Astrocyte of the hippocampus (primary cell): ENCODE data around the gene ALS2CL.
A peak's percentile ranks its signal among the peaks of the same experiment; 100 is the strongest.
"Not testable (repeated sequence)": the region's sequence is repeated elsewhere in the genome, so short reads cannot be mapped to it uniquely, and the experiment has no call there.

Source experiments
- DNase-seq: peaks from one replicate; pipeline ENCODE4 v3.0.0; 2011; ENCODE audit warnings: low read depth, low spot score

Gene ALS2CL, protein sequence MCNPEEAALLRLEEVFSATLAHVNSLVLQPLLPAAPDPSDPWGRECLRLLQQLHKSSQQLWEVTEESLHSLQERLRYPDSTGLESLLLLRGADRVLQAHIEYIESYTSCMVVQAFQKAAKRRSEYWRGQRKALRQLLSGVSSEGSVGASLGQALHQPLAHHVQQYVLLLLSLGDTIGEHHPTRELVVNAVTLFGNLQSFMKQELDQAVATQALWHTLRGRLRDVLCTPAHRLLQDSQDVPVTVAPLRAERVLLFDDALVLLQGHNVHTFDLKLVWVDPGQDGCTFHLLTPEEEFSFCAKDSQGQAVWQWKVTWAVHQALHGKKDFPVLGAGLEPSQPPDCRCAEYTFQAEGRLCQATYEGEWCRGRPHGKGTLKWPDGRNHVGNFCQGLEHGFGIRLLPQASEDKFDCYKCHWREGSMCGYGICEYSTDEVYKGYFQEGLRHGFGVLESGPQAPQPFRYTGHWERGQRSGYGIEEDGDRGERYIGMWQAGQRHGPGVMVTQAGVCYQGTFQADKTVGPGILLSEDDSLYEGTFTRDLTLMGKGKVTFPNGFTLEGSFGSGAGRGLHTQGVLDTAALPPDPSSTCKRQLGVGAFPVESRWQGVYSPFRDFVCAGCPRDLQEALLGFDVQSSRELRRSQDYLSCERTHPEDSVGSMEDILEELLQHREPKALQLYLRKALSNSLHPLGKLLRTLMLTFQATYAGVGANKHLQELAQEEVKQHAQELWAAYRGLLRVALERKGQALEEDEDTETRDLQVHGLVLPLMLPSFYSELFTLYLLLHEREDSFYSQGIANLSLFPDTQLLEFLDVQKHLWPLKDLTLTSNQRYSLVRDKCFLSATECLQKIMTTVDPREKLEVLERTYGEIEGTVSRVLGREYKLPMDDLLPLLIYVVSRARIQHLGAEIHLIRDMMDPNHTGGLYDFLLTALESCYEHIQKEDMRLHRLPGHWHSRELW

DNA sequence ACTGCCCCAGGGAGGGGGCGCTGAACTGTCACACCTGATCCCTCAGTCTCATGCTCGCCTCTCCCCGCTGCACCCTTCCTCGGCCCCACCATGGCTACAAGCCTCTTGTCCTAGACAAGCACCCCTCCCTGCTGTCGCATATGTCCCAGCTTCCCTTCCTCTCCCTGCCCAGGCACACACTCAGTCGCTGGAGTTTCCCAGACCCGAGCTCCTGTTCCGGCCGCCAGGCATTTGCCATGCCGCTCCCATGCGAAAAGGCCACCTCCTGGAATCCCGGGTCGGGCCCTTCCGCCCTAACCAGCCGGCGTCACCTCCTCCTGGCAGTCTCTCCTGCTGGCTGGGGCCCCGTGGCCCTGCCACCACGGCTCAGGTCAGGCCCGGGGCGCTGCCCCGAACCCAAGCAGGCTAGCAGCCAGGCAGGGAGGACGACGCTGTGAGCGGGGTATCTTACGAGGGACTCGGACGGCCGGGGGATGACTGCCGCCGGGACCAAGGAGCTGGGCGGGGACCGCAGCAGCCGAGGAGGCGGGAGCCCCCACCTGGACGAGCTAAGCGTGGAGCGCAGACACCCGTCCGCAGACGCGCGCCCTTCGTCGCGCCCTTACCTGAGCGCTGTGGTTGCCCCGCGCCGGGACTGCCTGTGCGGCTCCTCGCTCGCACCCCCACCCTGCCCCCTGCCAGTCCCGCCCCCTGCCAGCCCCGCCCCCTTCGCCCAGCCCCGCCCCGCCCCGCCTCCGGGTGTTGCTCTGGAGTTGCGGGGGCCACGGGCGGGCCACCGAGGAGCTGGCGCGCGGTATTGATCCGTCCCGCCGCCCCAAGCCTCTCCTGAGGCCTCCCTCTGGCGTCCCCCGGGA, at the start of gene ALS2CL:
TSS of gene ALS2CL (minus strand) at position 642 of the 854 bp plus-strand sequence. CDS start 4,239 bp downstream, outside the sequence.
- peak; percentile 53 for DNase-seq

- DNase-seq = no peak
These were observed 49.6 kb upstream of the ALS2CL start for GRCh38 chr3:46742992-46743585.

DNA sequence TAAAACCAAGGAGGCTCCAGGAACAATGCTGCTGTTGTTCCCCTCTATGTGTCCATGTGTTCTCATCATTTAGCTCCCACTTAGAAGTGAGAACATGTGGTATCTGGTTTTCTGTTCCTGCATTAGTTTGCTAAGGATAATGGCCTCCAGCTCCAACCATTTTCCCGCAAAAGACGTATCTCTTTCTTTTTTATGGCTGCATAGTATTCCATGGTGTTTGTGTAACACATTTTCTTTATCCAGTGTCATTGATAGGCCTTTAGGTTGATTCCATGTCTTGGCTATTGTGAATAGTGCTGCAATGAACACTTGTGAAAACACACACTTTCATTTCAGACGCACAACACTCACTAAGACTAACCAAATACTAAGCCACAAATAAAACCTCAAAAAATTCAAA, 46.1 kb upstream of the ALS2CL start:
- not testable (repeated sequence) for DNase-seq

DNA sequence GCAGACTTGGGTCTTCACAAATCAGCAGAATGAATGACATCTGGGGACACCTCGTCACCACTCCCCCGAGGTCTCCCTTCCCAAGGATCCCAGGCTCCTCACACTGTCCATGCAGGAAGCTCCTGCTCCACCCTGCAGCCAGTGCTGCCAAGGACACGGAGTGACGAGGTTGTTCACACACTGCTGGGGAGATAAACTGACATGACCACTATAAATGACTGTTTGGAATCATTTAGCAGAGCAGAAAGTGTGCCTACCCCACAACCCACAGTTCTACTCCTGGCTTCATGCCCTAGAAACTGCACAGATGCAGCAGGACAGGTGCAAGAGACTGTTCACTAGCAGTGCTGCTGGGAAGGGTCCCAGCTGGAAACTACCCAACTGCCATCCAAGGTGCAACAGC, 43.9 kb upstream of the ALS2CL start:
- no peak for DNase-seq

DNA sequence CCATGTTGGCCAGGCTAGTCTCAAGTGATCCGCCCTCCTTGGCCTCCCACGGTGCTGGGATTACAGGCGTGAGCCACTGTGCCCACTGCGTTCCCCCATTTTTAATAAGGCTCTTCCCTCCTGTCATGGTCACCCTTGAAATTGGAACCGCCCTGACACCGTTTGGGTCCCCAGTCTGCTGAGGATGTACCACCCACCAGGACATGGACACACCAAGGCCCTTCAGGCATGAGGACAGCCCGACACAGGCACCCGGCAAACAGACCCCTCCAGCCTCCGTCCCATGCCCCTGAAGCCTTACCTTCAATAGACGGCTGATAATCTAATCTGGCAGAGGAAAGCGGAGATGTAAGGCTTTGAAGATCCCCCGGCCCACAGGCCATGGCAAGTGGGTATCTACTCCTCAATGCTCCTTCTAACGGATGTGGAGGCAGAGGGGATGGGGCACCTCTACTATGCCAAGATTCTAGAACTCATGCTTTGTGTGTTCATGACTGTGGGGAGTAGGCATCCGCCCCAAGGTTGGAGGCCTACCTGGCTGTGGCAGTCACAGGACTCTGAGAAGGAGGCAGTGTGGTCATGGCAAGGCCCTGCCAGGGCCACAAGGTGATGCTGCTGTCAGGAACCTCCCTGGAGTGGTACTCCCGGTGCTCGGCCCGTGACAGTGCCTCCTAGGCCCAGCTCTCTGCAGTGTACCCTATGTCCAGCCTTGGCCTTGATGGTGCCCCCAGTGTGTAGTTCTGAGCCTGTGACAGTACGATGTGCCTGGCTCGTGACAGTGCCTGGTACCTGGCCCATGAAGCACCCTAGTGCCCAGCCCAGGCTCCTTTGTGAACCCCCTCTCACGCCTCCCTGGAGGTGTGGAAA, 42.8 kb upstream of the ALS2CL start:
- no peak for DNase-seq

- no peak for DNase-seq
These were observed 41.3 kb upstream of the ALS2CL start for GRCh38 chr3:46734773-46735172.

- DNase-seq = no peak
These were observed 39.7 kb upstream of the ALS2CL start for GRCh38 chr3:46733026-46733800.

DNA sequence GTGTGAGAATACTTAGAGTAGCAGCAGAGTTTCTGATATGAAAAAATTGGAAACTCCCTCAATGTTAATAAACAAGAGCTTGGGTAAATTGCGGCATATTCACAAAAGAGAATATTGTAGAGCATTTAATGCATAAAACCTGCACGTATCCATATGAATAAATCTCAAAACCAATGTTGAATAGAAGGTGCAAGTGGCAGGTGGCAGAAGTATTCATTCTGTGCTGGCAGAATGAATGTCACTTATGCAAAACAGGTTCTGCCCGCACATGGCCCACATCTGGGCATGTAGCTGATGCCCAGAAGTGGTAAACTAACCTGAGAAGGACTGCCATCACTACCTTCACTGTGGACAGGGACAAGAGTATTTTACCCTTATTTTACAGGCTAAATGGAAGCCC, 38.3 kb upstream of the ALS2CL start:
- no peak for DNase-seq

GRCh38 chr3:46730819-46731218, 37.3 kb upstream of the ALS2CL start:
- DNase-seq = no peak

DNA sequence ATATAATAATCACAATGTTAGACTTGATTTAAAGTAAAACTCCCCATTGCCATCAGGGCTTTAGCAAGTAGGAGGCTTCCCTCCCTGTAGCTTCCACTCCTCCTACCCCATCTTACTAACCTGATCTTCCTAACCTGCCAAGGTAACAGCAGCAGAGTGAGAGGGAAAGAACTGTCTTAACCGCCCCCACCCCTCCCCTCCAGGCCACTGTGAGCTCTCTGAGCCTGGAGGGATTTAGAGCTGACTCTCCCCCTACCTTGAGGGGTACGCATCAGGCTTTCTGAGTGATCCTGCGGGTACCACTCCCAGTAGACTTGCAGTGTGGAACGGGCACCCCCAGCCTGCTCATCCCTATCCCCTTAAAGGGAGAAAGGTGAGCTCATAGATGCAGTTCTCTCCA, 35.6 kb upstream of the ALS2CL start:
- no peak for DNase-seq

DNA sequence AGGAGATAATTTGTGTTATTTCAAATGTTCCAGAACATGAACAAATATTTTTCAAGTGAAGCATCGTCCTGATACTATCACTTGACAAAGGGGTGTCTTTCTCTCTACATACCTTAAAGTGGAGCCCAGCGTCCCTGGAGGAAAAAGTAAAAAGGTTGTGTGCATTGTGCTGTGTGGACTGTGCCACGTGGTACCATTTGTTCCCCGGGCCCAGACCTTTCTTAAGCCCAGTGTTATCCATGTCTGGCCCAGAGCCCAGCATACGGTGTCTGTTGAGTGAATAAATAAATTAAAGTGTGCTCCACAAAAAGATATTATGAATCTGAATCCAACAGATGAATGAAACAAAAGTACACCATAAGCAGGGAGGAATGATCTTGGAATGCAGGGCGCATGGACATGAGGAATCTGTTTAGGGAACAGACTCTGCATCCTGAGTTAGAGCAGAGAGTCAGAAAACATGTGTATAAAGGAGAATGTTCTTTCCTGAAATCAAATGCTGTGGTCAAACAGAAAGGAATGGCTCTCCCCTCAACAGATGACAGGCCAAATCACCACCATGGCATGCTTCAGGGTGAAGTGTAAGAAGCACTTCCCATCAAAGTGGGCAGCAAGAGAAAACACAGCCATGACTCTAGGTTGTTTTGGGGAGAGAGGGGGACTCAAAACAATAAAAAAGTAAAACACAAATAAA, 32.3 kb upstream of the ALS2CL start:
- DNase-seq = peak; percentile 69

DNA sequence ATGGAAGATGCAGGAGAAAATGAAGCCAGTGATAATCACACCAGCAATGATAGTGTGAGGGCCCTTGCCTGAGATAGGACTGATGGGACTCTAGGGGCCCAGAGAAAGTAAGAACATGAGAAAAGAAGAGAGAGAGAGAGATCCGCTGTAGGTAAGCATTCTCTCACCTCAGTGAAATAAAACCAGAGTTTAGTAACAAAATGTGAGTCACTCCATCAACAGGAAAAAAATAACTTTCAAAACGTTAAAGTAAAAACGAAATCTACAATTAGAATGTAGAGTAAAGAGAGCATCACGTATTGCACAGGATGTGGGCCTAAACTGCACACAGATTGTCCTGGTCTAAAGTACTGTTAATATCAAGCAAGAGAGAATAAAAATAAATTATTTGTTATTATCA, 30.9 kb upstream of the ALS2CL start:
- DNase-seq = no peak

DNA sequence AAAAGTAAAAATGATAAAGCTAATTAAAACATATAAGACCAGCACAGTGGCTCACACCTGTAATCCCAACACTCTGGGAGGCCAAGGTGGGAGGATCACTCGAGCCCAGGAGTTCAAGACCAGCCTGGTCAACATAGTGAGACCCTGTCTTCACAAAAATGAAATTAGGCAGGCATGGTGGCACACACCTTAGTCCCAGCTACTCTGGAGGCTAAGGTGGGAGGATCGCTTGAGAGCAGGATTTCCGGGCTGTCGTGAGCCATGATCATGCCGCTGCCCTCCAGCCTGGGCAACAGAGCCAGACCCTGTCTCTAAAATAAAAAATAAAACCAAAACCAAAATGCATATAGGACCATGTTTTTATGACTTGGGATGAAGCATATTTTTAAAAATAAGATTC, 29.0 kb upstream of the ALS2CL start:
- no peak for DNase-seq

DNA sequence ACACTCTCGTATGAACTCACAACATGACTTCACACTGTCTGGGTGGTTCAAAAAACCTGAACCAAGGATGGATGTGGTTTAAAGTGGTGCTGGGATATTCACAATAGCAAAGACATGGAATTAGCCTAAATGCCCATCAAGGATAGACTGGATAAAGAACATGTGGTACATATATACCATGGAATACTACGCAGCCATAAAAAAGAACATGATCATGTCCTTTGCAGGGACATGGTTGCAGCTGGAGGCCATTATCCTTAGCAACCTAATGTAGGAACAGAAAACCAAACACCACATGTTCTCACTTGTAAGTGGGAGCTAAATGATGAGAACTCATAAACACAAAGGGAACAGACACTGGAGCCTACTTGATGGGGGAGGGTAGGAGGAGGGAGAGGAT, 27.5 kb upstream of the ALS2CL start:
- no peak for DNase-seq

- no peak for DNase-seq
These were observed 26.3 kb upstream of the ALS2CL start for GRCh38 chr3:46719735-46720271.

- DNase-seq = no peak
These were observed 25.6 kb upstream of the ALS2CL start for GRCh38 chr3:46719044-46719565.

DNA sequence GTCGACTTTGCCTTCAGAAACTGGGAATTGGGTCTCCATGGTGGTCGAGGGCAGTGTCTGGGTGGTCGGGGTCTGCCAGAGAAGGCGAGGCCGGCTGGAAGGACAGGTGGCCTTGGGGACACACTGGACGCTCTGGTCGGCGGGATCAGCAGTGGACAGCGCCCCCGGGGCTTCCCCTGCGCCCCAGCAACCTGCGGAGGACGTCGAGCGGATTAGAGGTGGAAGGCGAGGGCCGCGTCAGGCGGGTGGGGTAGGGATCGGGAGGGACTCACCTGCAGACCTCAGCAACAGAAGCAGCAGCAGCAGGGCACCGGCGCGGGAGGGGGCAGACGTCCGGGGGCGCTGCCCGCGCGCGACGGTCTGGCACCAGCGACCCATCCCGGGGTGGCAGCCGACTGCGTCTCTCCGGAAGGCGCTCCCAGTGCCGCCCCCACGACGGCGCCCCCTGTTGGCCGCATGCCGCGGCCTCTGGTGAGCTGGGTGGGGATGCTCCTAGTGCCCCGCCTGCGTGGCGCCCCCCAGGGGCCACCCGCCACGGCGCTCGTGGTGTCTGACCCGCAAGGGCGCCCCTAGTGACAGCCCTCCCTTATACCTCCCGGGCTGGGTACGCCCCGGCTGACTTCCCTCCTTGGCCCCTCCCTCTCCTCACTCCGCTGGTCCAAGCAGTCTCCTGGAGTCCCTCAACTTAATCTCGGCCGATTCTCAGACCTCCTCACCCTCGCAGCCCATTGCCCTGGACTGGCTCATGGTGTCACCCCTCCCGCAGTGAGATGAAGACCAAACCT, 24.2 kb upstream of the ALS2CL start, which contains the start of gene PRSS50:
TSS of gene PRSS50 (minus strand) at position 423 of the 785 bp plus-strand sequence. CDS start at position 378, 45 bp downstream.
- no peak for DNase-seq
